PFSK-1 (cell line): ENCODE data around the gene NUPR1.

Source experiments
- FOXP2 ChIP-seq: optimal IDR thresholded peaks from 2 replicates; pipeline ENCODE3; 2011; ENCODE audit warnings: borderline replicate concordance, control low read depth, inconsistent platforms; ENCODE audit not compliant: insufficient read depth; ENCODE audit errors: extremely low read length, extremely low read depth
- POLR2AphosphoS5 ChIP-seq: IDR thresholded peaks from 2 replicates; pipeline ENCODE4 v1.6.1; 2012; ENCODE audit warnings: low read depth, mild to moderate bottlenecking, control low read depth, low read length, moderate library complexity
- REST ChIP-seq, 2 experiments: IDR thresholded peaks; 2 replicates each; pipeline versions ENCODE4 v1.6.1 to v1.8.0; 2011 to 2012; ENCODE audit warnings: low read depth in 2 of 2, low read length in 2 of 2, control low read depth in 1 of 2, inconsistent platforms in 1 of 2, mild to moderate bottlenecking in 1 of 2, moderate library complexity in 1 of 2; ENCODE audit not compliant: insufficient read depth in 1 of 2
- SIN3A ChIP-seq: IDR thresholded peaks from 2 replicates; pipeline ENCODE4 v1.6.1; 2012; ENCODE audit warnings: mild to moderate bottlenecking, low read length, moderate library complexity, borderline replicate concordance; ENCODE audit not compliant: insufficient read depth
- TAF1 ChIP-seq: IDR thresholded peaks from 2 replicates; pipeline ENCODE4 v1.6.1; 2012; ENCODE audit warnings: low read length, control low read depth, borderline replicate concordance; ENCODE audit not compliant: insufficient read depth

NUPR1 gene

GRCh38 chr16:28543072-28543471, 4.3 kb upstream of the NUPR1 start:
- no peak for TF ChIP-seq FOXP2
- no peak for TF ChIP-seq POLR2AphosphoS5
- TF ChIP-seq REST (IDR thresholded peaks at IDR 0.05; ENCODE audit: insufficient read depth in 1 of 2, low read depth in 2 of 2, low read length in 2 of 2), result no peak
- TF ChIP-seq TAF1, result no peak
- TF ChIP-seq SIN3A, result no peak

- no peak for TF ChIP-seq REST (IDR thresholded peaks at IDR 0.05; ENCODE audit: insufficient read depth in 1 of 2, low read depth in 2 of 2, low read length in 2 of 2)
- no peak for TF ChIP-seq TAF1
- no peak for TF ChIP-seq FOXP2
- no peak for TF ChIP-seq POLR2AphosphoS5
- TF ChIP-seq SIN3A, result no peak
These were observed 3.9 kb upstream of the NUPR1 start for GRCh38 chr16:28542646-28543045.

GRCh38 chr16:28540346-28540745, 1.6 kb upstream of the NUPR1 start:
- TF ChIP-seq POLR2AphosphoS5, result no peak
- no peak for TF ChIP-seq TAF1
- no peak for TF ChIP-seq REST (IDR thresholded peaks at IDR 0.05; ENCODE audit: insufficient read depth in 1 of 2, low read depth in 2 of 2, low read length in 2 of 2)
- TF ChIP-seq FOXP2, result no peak
- no peak for TF ChIP-seq SIN3A

GRCh38 chr16:28537964-28538732, 626 bp downstream of the NUPR1 start:
- TF ChIP-seq POLR2AphosphoS5 (no peak), REST (IDR thresholded peaks at IDR 0.05; ENCODE audit: insufficient read depth in 1 of 2, low read depth in 2 of 2, low read length in 2 of 2) (no peak), FOXP2 (no peak), TAF1 (no peak), SIN3A (no peak)

- no peak for TF ChIP-seq SIN3A
- no peak for TF ChIP-seq FOXP2
- TF ChIP-seq POLR2AphosphoS5, result no peak
- no peak for TF ChIP-seq TAF1
- no peak for TF ChIP-seq REST (IDR thresholded peaks at IDR 0.05; ENCODE audit: insufficient read depth in 1 of 2, low read depth in 2 of 2, low read length in 2 of 2)
These were observed 1.7 kb downstream of the NUPR1 start for GRCh38 chr16:28537076-28537475.
